ENCODE data around the gene MYH9. TPM values are rescaled to one million over a fixed set of nuclear protein-coding genes. Genes with fewer than 3 reads are reported as not detected.

Gene MYH9
- polyA plus RNA-seq, 1 of the 3 experiments (the other 2 are of a cell fraction): 303 TPM

DNA sequence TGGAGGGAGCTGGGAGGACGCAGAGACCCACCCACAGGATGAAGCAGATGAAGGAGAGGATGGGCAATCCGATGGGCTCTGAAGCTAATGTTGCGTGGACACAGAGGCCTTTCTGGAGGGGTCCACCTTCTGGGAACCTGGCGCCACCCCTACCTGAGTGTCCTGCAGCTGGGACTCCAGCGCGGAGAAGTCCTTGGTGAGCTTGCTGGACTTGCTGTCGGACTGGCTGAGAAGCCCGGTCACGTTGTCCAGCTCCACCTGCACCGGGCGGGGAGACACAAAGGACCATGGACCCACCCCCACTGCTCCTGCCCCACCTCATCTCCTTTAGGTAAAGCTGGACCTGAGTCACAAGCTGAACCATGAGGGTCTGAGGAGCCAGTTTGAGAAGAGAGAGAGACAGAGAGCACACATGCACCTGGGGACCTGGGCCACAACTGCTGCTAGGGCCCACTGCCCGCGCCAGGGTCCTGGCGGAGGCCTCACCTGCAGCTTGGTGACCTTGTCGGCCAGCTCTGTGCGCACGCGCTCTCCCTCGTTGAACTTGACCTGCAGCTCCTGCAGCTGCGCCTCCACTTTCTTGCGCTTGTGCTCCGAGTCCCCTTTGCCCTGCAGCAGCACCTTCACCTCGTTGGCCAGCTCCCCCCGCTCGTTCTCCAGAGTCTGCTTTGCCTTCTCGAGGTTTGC, 94.0 kb downstream of the MYH9 start:
- no peaks in the 10 kb centered on the region for H3K27me3 ChIP-seq (ENCODE audit: insufficient read depth)
- H3K9ac ChIP-seq: no peak overlapping the region
- POLR2A ChIA-PET: no interaction called here
- H4K20me1 ChIP-seq (ENCODE audit: insufficient read depth): peaks cover 67% of the 10 kb centered on the region; the same call in 1 of the 2 replicates
- H3K27ac ChIP-seq (ENCODE audit: low read depth in 2 of 2, low read length in 1 of 2): no peak overlapping the region
- H3K9me2 ChIP-seq: no peaks in the 10 kb centered on the region
- peaks cover 73 to 86% of the 10 kb centered on the region in 2 experiments for H3K36me3 ChIP-seq (replicated peaks in 1 of 2; ENCODE audit: control insufficient read depth in 1 of 2, insufficient read depth in 2 of 2, low read length in 1 of 2)
- no peak overlapping the region for H2AFZ ChIP-seq (ENCODE audit: low read depth)
- no peaks in the 10 kb centered on the region for H3K9me3 ChIP-seq
- no peak overlapping the region for H3K4me2 ChIP-seq
- WGBS (ENCODE audit: low lambda C conversion rate): 95% methylated on average over 19 of the region's 26 CpGs
- peaks cover 67% of the 10 kb centered on the region for H3K79me2 ChIP-seq (ENCODE audit: insufficient read depth)
- H3F3A ChIP-seq (replicated peaks; ENCODE audit: insufficient read depth): peaks cover 51% of the 10 kb centered on the region
- CTCF ChIA-PET: interaction anchor here (0.9 to 13.6 kb wide), 4 partner anchors 8 to 176 kb away, joined by 3 to 329 read pairs (median 6); no protein-coding TSS in a partner anchor
- H3K4me3 ChIP-seq (ENCODE audit: low read depth in 2 of 2, low read length in 1 of 2): no peak overlapping the region
- DNase-seq: no peak
- H3K4me1 ChIP-seq (ENCODE audit: control insufficient read depth in 1 of 2, insufficient read depth in 2 of 2, low read depth in 1 of 2, low read length in 1 of 2): no peaks in the 10 kb centered on the region
- TF ChIP-seq NFIC (IDR thresholded peaks at IDR 0.05; ENCODE audit: borderline replicate concordance) (no peak), MAX (IDR thresholded peaks at IDR 0.05; ENCODE audit: low read depth) (no peak), EP300 (IDR thresholded peaks at IDR 0.05; ENCODE audit: borderline replicate concordance in 1 of 2, low read depth in 1 of 2, low read length in 1 of 2) (no peak), GATA2 (CRISPR knock-in tag; IDR thresholded peaks at IDR 0.05) (no peak), ZBTB33 (IDR thresholded peaks at IDR 0.05; ENCODE audit: borderline replicate concordance, low read depth) (no peak)

- H4K20me1 ChIP-seq (ENCODE audit: insufficient read depth): peaks cover 67% of the 10 kb centered on the region; the same call in 1 of the 2 replicates
- H3K9me2 ChIP-seq: no peaks in the 10 kb centered on the region
- H3K4me3 ChIP-seq (ENCODE audit: low read depth in 2 of 2, low read length in 1 of 2): no peak overlapping the region
- no peaks in the 10 kb centered on the region for H3K27me3 ChIP-seq (ENCODE audit: insufficient read depth)
- CTCF ChIA-PET: interaction anchor here (0.9 to 13.6 kb wide), 6 partner anchors 8 to 177 kb away, joined by 3 to 329 read pairs (median 6); no protein-coding TSS in a partner anchor
- peaks cover 59% of the 10 kb centered on the region for H3K79me2 ChIP-seq (ENCODE audit: insufficient read depth)
- H3K9ac ChIP-seq: no peak overlapping the region
- no peaks in the 10 kb centered on the region for H3K9me3 ChIP-seq
- DNase-seq: no peak
- H2AFZ ChIP-seq (ENCODE audit: low read depth): no peak overlapping the region
- H3K4me2 ChIP-seq: no peak overlapping the region
- peaks cover 70 to 86% of the 10 kb centered on the region in 2 experiments for H3K36me3 ChIP-seq (replicated peaks in 1 of 2; ENCODE audit: control insufficient read depth in 1 of 2, insufficient read depth in 2 of 2, low read length in 1 of 2)
- TF ChIP-seq GABPA (IDR thresholded peaks at IDR 0.05; ENCODE audit: low read depth) (no peak), TEAD4 (IDR thresholded peaks at IDR 0.05; ENCODE audit: borderline replicate concordance, insufficient read depth) (no peak), MAX (IDR thresholded peaks at IDR 0.05; ENCODE audit: low read depth) (no peak), SMC3 (IDR thresholded peaks at IDR 0.05; ENCODE audit: low read depth, low read length) (no peak), TCF12 (IDR thresholded peaks at IDR 0.05) (no peak), FOXM1 (IDR thresholded peaks at IDR 0.05; ENCODE audit: low read depth) (no peak), RCOR1 (IDR thresholded peaks at IDR 0.05; ENCODE audit: low read length) (no peak), YY1 (IDR thresholded peaks at IDR 0.05; ENCODE audit: low read depth) (no peak), ELF1 (IDR thresholded peaks at IDR 0.05) (no peak)
- TF ChIP-seq, protein P1, sequence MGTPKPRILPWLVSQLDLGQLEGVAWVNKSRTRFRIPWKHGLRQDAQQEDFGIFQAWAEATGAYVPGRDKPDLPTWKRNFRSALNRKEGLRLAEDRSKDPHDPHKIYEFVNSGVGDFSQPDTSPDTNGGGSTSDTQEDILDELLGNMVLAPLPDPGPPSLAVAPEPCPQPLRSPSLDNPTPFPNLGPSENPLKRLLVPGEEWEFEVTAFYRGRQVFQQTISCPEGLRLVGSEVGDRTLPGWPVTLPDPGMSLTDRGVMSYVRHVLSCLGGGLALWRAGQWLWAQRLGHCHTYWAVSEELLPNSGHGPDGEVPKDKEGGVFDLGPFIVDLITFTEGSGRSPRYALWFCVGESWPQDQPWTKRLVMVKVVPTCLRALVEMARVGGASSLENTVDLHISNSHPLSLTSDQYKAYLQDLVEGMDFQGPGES (IDR thresholded peaks at IDR 0.05; ENCODE audit: low read depth, low read length): no peak
- TF ChIP-seq, protein P2, sequence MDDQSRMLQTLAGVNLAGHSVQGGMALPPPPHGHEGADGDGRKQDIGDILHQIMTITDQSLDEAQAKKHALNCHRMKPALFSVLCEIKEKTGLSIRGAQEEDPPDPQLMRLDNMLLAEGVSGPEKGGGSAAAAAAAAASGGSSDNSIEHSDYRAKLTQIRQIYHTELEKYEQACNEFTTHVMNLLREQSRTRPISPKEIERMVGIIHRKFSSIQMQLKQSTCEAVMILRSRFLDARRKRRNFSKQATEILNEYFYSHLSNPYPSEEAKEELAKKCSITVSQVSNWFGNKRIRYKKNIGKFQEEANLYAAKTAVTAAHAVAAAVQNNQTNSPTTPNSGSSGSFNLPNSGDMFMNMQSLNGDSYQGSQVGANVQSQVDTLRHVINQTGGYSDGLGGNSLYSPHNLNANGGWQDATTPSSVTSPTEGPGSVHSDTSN (IDR thresholded peaks at IDR 0.05): no peak
- TF ChIP-seq, protein P3, sequence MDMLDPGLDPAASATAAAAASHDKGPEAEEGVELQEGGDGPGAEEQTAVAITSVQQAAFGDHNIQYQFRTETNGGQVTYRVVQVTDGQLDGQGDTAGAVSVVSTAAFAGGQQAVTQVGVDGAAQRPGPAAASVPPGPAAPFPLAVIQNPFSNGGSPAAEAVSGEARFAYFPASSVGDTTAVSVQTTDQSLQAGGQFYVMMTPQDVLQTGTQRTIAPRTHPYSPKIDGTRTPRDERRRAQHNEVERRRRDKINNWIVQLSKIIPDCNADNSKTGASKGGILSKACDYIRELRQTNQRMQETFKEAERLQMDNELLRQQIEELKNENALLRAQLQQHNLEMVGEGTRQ (IDR thresholded peaks at IDR 0.05; ENCODE audit: borderline replicate concordance, low read depth, low read length): no peak
- WGBS (ENCODE audit: low lambda C conversion rate): 93% methylated on average over 11 of the region's 17 CpGs
- H3K4me1 ChIP-seq (ENCODE audit: control insufficient read depth in 1 of 2, insufficient read depth in 2 of 2, low read depth in 1 of 2, low read length in 1 of 2): no peaks in the 10 kb centered on the region
- POLR2A ChIA-PET: interaction anchor here (0.7 kb wide), 1 partner anchor 468 kb away, joined by 3 read pairs; no protein-coding TSS in a partner anchor
- H3K27ac ChIP-seq (ENCODE audit: low read depth in 2 of 2, low read length in 1 of 2): no peak overlapping the region
- peaks cover 44% of the 10 kb centered on the region for H3F3A ChIP-seq (replicated peaks; ENCODE audit: insufficient read depth)
Observed at GRCh38 chr22:36292823-36293530, 94.8 kb downstream of the MYH9 start.

Data from SK-N-SH (cell line).